TTC549 (cell line): ENCODE measurements around the gene PSMB1.

Experiments used
- FAIRE-seq: peaks from 2 replicates; lab custom pipeline; 2012; peaks lifted over from hg19 to GRCh38; lab: Jason Lieb, UNC

PSMB1 gene

DNA sequence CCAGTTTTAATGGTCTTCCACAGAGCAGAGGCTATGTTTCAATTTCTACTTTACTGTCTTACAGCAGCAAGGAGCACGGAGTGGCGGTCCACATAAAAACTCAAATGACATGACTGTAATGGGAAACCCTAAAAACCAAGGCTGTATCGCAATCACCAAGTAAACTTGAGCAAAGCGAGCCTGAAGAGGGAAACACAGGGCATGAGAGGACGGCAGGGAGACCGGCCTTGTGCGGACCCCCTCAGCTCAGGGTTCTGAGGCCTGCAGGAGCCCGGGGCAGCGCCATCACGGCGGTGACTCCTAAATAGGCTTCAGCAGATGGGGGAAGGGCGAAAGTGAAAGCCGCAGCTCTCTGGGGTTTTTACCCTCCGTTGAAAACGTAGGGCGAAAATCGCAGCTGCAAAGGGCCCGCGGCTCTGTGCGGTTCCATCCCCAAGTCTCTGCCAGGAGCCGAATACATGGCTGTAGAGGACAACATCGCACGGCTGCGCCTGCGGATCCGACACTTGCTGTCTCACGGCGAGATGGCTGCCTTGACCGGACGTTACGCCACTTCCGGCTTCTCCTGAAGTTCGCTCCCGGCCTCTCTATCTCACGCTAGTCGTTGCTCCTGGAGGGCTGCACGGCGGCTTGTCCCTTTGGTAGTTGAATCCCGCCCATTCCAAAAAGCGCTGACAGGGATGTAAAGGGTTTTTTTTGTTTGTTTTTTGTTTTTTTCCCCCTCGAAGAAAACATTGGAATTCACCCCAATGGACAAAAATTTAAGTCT is at the start of gene PSMB1:
TSS of gene PSMB1 (minus strand) at position 543 of the 769 bp plus-strand sequence. CDS start at position 478, 65 bp downstream.
- peak; percentile 60 for FAIRE-seq

DNA sequence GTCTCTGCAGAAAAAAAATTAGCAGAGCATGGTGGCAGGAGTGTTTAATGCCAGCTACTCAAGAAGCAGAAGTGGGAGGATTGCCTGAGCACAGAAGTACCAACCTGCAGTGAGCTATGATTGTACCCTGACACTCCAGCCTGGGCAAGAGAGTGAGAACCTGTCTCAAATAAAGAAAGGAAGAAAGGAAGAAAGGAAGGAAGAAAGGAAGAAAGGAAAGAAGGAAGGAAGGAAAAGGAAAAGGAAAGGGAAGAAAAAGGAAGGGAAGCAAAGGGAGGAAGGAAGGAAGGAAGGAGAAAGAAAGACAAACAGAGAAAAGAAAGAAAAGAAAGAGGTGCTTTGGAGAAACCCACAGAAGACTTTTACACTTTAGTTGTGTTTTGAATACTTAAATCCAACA is 44.2 kb upstream of the PSMB1 start:
- FAIRE-seq = no peak

DNA sequence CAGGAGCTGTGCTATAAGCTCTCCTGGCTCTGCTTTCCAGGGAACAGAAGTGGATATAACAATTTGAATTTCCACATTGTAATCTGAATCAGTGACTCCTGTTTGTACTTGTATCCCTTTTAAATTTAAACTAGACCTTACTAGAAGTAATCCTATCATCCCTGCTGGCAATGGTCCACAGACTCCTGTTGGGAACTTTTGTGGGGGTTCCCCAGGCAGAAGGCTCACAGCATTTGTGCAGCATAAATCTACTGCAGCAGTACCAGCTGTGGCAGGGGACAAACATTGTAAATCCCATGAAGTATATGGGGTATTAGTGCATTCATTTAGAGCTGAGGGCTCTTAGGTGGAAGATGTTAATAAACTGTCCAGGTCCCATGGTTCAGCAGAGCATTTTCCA is 43.3 kb upstream of the PSMB1 start:
- FAIRE-seq = no peak

DNA sequence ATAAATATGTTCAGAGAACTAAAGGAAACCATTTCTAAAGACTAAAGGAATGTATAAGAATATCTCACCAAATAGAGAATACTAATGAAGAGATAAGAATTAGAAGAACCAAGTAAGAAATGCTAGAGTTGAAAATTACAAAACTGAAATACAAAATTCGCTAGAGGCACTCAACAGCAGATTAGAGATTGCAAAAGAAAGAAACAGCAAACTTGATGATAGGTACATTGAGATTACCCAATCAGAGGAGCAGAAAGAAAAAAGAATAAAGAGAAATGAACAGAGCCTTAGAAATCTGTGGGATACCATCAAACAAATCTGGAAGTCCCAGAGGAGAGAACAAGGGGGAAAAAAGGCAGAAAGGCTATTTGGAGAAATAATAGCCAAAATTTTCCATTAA is 37.6 kb upstream of the PSMB1 start:
- no peak for FAIRE-seq

DNA sequence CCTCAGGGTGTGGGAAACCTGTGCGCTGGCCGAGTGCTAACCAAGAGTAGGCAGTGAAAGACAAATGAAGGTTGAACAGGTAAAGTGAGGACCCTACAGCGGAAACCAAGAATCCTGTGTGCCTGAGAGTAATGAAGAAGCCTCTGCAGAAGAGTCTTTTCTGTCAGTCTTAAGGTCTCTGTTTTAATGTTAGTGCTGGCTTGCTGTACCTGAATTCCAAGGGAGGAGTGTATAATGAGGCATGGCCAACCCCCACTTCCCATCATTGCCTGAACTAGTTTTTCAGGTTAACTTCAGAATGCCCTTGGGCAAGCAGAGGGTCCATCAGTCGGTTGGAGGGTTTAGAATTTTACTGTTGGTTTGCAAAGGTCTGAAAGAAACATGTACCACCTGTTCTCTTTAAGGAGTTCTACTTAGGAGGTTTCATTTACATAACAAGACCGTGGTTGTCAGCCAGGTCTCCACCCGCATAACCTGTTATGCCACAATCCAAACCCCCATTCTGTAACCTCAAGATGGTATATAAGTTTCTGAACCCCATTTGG is 31.9 kb upstream of the PSMB1 start:
- no peak for FAIRE-seq

DNA sequence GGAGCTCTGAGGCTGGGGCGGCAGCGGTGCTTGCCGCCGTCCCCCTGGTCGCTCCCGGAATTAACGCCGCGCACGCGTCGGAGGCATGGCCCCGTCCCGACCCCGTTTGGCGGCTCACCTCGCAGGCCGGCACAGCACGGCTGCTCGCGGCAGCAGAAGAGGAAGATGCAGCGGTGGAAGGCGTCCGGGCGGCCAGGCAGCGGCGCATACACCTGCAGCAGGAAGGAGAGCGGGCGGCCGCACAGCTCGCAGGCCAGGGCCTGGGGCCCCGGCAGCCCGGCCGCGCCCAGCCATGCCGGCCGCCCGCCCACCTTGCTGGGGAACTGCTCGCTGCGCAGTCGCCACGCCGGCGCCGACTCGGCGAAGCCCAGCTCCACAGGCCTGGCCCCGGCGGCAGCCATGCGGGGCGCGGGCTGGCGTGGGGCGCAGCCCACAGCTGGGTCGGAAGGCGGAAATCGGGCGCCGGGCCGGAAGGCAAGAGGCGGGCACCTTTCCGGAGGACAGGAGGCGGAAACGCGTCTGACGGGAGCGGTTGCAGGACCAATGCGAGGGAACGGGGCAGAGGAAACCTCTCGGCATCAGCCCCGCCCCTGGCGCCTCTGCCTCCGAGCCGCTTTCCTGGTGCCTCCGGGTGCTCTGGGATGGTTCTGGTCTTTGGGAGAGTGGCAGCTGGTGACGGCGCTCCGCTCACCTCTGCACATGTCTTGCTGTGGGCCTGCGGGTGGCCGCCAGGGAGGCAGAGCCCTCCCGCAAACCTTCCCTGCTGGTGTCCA is 31.3 kb upstream of the PSMB1 start, which contains the start of gene PDCD2:
TSS of gene PDCD2 (minus strand) at position 457 of the 773 bp plus-strand sequence. CDS start at position 401, 56 bp downstream.
- FAIRE-seq = no peak

DNA sequence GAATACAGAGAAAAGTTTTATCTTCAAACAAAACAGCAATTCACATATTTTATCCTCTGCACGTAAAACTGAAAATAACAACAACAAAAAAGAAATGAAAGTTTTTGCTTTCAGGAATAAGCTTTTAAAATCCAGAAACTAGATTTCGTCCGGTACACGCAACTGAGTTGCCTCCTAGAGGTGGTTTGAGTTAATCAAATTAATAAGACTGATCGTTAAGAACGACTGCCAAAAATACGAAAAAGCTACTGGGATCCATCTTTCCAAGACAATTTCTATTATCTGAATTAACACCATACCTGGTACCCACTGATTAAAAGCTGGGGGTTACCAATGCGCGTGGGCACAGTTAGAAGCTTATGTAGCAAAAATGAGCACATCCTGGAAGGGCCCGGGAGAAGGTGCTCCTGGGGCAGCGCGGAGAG is 30.7 kb upstream of the PSMB1 start:
- no peak for FAIRE-seq

DNA sequence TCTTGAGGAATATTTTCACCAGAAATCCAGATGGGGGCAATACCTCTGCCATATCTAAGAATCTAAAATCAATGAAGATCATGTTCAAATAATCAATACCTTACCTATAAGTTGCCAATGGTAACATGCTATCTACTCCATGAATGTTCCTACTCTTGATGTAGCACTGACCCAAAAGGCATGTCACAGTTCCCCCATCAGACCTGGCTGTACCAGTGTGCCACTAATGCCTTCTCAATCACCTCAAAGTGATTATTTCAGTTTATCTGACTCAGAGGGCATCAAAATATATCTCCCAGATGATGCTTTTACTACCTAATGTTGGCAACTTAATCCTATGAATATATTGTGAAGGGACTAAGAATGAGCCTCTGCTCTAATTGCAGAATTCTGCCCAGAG is 25.8 kb upstream of the PSMB1 start:
- no peak for FAIRE-seq

DNA sequence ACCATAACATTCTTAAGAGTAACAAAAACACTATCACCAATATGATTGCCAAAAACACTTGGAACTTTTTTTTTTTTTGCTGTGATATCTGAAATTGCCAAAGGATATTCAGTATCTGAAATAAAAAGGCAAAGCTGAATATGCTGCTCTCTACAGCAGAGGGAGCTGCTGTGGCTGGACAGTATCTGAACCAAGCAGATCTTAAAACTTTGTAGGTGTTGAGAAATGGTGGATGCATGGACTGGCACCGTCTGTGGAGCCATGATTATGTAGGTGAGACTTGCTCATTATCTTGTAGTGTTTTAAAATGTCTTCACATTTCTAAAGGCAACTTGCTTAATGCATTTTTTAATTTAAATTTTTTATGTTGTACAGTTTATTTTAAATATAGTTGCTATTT is 22.1 kb upstream of the PSMB1 start:
- FAIRE-seq = no peak

DNA sequence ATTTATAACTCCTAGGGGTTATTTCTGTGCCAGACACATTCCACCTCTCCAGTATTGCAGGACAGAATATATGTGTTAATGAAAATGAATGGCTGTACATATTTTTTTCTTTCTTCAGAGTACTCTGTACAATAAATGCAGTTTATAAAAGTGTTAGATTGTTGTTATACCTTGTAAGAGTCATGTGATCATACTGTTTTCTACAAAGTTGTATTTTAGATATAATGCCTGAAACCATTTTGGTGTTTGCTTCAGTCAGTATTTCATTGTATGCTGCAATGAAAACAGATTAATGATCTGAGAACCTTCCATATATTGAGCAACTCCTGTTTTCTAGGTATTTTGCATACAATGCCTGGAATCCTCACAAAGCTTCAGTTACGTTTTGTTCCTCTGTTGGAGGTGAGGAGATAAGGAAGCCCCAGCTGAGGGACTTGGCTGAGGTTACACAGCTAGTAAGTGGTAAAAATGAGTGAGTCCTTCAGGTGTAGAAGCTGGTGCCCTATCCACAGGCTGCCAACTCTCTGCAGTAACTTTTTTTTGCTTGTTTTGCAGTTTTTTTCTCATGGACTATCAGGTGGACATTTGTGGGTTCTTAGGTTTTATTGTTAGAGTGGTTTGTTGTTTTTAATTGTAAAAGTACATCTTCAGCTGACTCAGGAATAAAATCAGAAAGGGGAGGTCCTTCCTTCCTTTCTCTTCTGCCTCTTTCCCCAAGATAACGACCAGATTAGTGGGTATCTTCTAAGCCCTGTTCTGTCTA is 19.8 kb upstream of the PSMB1 start:
- FAIRE-seq = no peak

DNA sequence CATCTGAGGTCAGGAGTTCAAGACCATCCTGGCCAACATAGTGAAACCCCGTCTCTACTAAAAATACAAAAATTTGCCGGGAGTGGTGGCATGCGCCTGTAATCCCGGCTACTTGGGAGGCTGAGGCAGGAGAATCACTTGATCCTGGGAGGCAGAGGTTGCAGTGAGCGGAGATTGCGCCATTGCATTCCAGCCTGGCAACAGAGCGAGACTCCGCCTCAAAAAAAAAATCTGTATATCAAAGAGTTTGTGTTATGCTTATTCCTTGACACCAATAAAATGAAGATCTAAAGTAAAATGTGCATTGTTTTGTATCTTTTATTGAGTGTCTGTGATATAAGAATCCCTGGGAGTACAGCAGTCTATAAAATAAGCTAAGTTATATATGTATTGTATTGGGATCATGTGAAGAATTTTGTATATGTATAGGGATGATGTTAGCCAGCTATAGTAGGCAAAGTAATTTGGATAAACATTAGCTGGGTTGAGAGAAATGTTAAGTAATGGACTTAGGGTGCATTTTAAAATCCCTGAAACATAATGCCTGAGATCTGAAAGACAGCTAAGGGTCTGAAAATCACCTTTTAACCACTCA is 11.9 kb upstream of the PSMB1 start:
- FAIRE-seq = no peak

DNA sequence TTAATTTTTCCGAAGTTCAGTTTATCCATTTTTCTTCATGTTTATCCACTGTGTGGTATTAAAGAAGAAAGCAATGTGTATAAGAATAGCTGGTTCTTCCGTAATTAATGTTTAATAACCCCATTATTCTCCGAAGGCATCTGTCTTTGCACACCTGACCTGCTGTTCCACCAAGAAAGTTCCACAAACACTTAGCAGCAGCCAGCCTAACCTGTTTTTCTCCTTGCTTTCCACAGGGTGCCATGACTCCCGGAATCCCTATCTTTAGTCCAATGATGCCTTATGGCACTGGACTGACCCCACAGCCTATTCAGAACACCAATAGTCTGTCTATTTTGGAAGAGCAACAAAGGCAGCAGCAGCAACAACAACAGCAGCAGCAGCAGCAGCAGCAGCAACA is 8.4 kb upstream of the PSMB1 start:
- FAIRE-seq = no peak

DNA sequence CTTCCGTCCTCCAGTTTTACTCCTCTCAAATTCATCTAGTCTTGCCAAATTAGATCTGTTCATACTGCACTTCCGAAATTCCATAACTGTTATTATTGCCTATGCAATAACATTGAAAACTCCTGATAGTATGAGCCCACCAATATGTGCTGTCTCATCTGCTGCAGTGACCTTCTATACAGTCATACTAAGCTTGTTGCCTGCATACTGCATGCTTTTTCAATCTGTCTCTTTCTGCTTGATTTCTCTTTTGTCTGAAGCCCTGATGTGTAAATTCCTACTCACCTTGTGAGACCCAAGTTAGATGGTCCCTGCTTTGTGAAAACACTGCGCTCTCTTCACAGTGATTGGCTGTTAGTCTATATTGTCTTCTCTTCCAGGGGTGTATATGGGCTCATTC is 2.2 kb upstream of the PSMB1 start:
- FAIRE-seq = no peak

DNA sequence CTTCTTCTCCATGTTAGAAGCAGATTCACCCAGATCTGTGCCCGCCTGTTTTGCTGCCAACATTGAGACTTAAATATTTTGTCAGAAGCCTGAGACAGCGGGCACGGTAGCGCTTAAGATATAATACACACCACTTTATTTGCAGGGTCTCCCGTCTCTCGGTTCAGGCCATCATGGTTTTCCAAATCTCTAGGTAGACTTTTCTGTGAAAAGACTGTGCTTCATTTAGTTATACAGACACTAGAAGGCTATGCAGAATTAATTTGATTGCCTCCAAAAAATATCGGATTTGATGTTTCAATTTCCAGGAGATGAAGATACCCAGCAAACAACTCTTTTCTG is 1.7 kb upstream of the PSMB1 start:
- no peak for FAIRE-seq

DNA sequence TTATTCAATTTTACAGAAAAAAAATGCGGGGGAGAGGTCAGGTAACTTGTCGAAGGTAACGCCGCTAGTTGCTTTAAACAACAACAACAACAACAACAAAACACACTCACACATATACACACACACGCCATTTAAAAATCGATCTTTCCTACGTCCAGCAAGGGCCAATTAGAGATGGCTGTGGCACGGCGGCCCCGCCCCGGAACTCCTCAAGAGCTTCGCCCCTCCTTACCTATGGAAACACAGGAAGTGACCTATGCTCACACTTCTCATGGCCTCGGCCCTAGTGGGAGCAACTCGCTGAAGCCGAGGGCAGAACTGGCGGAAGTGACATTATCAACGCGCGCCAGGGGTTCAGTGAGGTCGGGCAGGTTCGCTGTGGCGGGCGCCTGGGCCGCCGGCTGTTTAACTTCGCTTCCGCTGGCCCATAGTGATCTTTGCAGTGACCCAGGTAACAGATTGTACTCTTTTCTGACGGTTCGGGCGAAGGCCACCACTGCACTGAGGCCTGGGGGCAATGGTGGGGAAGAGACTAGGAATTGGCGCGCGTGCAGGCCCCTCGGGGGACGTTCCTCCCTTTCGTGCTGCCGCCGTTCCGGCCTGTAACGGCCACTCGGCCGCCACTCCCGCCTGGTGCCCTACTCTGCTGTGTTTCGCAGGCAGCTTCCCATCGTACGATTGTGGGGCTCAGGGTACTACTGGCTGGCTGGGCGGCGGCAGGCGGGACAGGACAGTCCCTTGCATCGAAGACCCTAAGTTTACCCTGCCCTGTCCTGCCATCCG is 1.1 kb upstream of the PSMB1 start, which contains the start of gene TBP:
TSS of gene TBP (plus strand) at position 357 of the 783 bp plus-strand sequence. CDS start 2,661 bp downstream, outside the sequence.
- peak; percentile 96 for FAIRE-seq

DNA sequence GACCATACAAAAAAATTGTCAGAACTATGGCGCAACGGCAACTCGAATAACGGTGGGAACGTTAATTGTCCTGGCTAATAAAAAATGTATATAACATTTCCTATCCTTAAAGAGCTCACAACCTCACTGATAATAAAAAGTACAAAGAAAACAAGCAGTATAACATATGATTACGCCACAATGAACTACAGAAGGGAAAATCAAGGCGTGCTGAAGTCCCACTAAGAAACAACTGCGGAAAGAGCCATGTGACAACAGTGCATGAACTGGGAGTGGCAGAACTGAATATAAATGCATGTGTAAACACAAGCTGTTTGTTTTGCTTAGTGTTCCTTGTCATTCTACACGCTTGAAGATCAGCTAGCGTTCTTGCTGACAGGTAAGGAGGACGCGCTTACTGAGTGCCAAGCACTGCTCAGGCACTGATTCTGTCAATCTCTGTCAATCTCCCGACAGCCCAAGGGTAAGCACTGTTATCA is 466 bp upstream of the PSMB1 start:
- no peak for FAIRE-seq

DNA sequence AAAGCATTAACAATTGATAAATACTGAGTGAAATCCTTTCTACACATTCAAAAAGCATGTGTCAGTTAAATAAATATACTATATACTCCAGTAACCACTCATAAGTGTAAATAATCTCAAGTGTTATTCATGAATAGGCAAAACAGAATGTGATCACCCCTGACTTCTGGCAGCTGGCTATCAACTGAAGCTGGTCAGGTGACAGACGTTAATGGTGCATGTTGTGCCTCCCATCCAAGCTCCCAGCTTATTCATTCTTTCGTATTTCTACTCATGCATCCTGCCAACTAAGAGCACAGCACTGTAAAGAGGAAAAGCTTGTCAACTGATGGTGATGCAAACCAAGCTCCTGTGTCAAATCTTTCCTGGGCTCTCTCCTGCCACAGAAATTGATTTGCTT is 7.7 kb downstream of the PSMB1 start:
- no peak for FAIRE-seq

DNA sequence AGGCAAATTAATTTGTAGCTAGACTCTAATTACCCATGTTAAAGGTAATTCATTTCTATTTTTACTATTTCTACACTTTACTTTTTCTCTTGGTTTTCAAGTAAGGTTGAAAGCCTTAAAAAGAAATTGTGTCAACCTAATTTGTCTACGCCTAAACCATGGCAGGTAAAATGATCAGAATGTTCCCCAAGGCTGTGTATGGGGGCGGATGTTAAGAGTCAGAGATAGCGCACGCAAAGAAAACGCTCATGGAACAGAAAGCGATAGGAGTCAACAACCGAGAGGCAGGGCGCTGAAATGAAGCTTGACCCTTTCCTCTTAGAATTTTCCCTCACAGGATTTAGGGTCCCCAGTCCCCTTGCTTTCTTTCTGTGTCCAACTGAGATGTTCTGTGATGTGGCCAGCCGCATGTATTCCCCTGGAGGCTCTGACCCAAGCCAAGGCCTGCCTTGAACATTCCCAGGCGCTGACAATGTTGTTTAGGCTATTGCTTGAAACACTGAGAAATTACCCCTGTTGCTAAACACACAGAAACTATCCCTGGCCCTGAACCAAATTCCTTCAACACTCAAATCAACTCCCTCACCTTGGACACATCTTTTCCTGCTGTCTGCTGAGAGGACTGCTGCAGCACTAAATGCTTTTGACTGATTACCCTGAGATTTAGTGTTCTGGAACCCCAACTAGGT is 10.9 kb downstream of the PSMB1 start:
- FAIRE-seq = no peak

DNA sequence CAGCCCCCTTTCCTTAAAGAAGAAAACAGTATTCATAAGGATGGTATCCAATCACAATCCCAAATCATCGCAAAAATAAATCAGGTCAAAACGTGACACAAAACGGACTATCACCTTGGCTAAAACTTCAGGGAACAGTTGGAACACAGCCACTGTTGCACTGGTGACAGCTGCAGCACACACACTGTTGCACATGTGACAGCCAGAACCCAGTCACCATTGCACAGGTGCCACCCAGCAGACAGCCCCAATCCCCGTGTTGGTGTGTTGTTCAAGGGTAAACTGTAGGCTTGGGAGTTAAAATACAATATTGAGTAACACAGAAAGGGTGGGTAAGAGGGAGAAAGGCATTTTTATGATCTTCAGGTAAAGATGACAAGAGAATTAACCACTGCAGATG is 15.8 kb downstream of the PSMB1 start:
- no peak for FAIRE-seq

DNA sequence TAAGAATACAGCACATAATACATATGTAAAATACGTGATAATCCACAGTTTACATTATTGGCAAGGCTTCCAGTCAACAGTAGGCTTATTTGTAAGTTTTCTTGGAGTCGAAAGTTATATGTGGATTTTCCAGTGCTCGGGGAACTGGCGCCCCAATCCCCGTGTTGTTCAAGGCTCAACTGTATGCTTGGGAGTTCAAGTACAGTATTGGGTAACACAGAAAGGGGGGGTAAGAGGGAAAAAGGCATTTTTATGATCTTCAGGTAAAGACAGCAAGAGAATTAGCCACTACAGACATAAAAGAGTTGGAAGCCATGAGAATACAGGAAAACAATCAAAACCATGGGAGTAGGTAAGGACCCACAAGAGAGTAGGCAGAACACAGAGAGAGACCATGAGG is 16.4 kb downstream of the PSMB1 start:
- FAIRE-seq = no peak

DNA sequence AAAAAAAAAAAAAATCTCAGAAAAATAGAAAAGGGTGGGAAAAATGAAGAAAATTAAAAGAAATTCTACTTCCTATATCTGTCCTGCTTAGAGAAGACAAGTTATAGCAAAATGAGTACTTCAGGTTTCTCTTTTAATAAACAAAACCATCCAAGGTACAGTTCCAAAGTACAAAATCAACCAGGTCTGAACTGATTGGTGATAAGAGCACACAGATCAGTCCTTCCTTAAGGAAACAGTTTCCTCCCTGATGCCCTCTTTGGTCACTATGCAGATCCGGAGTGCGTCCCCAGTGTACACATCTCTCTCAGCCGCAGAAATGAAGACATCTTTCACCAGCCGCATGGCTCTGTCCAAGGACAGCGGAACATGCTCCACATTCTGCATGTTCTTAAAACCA is 18.1 kb downstream of the PSMB1 start:
- no peak for FAIRE-seq
